GM23248 (cell line): ENCODE results near the gene ISG15. TPM values are rescaled to one million over a fixed set of nuclear protein-coding genes. Genes with fewer than 3 reads are reported as not detected.

Source experiments
- DNase-seq: peaks from one replicate; pipeline ENCODE4 v3.0.0-alpha.2; 2015
- H2AFZ ChIP-seq: fragments of 200-600 bp; sonication (generic); 2 replicates; pipeline ENCODE4 v1.6.1; 2016; ENCODE audit warnings: antibody characterized with exemption
- H3F3A ChIP-seq: fragments of 200-600 bp; sonication (generic); 2 replicates; pipeline ENCODE4 v1.6.1; 2016; ENCODE audit warnings: mild to moderate bottlenecking, antibody characterized with exemption, mixed run types; ENCODE audit not compliant: insufficient read depth
- H3K27ac ChIP-seq: fragments of 200-600 bp; sonication (generic); 2 replicates; pipeline ENCODE4 v1.5.1; 2016; ENCODE audit warnings: mild to moderate bottlenecking
- H3K27me3 ChIP-seq: fragments of 200-600 bp; sonication (generic); replicated peaks from 2 replicates; pipeline ENCODE4 v1.6.1; 2016; ENCODE audit warnings: mild to moderate bottlenecking; ENCODE audit not compliant: insufficient read depth
- H3K36me3 ChIP-seq: fragments of 200-600 bp; sonication (generic); 2 replicates; pipeline ENCODE4 v1.6.1; 2016; ENCODE audit warnings: low read depth, mild to moderate bottlenecking
- H3K4me1 ChIP-seq: fragments of 200-600 bp; sonication (generic); 2 replicates; pipeline ENCODE4 v1.6.1; 2016; ENCODE audit warnings: mild to moderate bottlenecking; ENCODE audit not compliant: insufficient read depth
- H3K4me2 ChIP-seq: fragments of 200-600 bp; sonication (generic); one replicate; pipeline ENCODE4 v1.6.1; 2016; ENCODE audit warnings: mild to moderate bottlenecking; ENCODE audit not compliant: unreplicated experiment
- H3K4me3 ChIP-seq: fragments of 200-600 bp; sonication (generic); 2 replicates; pipeline ENCODE4 v1.5.1; 2016; ENCODE audit warnings: mild to moderate bottlenecking
- H3K79me2 ChIP-seq: fragments of 200-600 bp; sonication (generic); 2 replicates; pipeline ENCODE4 v1.6.1; 2016; ENCODE audit warnings: mild to moderate bottlenecking; ENCODE audit not compliant: insufficient read depth
- H3K9ac ChIP-seq: fragments of 200-600 bp; sonication (generic); 2 replicates; pipeline ENCODE4 v1.6.1; 2016; ENCODE audit warnings: mild to moderate bottlenecking
- H3K9me2 ChIP-seq: fragments of 200-600 bp; sonication (generic); 2 replicates; pipeline ENCODE4 v1.6.1; 2016; ENCODE audit warnings: mixed run types, mild to moderate bottlenecking, moderate library complexity; ENCODE audit not compliant: insufficient read depth
- H3K9me3 ChIP-seq: fragments of 200-600 bp; sonication (generic); one replicate; pipeline ENCODE4 v1.6.1; 2017; ENCODE audit warnings: low read depth
- H4K20me1 ChIP-seq: fragments of 200-600 bp; sonication (generic); 2 replicates; pipeline ENCODE4 v1.6.0; 2016; ENCODE audit not compliant: insufficient read depth
- EZH2 ChIP-seq: fragments of 200-600 bp; sonication (generic); IDR thresholded peaks from 2 replicates; pipeline ENCODE4 v1.6.1; 2018; ENCODE audit warnings: antibody characterized with exemption, mild to moderate bottlenecking; ENCODE audit not compliant: insufficient read depth, poor library complexity, severe bottlenecking
- EZH2phosphoT487 ChIP-seq: fragments of 200-600 bp; sonication (generic); IDR thresholded peaks from 2 replicates; pipeline ENCODE4 v1.6.1; 2018; ENCODE audit warnings: antibody characterized with exemption, moderate library complexity, mild to moderate bottlenecking, low read depth; ENCODE audit not compliant: insufficient read depth
- whole genome bisulfite sequencing, 2 experiments: methylation state at CpG; one replicate each; pipeline ENCODE4 v1.1.6; 2015 to 2017; ENCODE audit warnings: low lambda C conversion rate in 2 of 2, low coverage in 1 of 2; ENCODE audit errors: missing lambda C conversion rate in 2 of 2; 5-methylcytosine and 5-hydroxymethylcytosine counted together
- in situ Hi-C: fragments of 300-500 bp; cut with MboI; formaldehyde crosslinking; loops from 2 replicates; pipeline ENCODE4 v1.15.0; 2020
- polyA plus RNA-seq: library from polyadenylated mRNA; unstranded; fragments of >200 nt; fragmentation: Nextera tagmentation; extraction: Ambion mirVana; gene quantifications from 2 replicates; pipeline ENCODE4 v1.2.1, GENCODE V29; 2016
- total RNA-seq: library from RNA; depleted of rRNA; stranded (reverse); fragments of >200 nt; shearing (Covaris generic); gene quantifications from 2 replicates; pipeline ENCODE4 v1.2.3, GENCODE V29; 2014

The ISG15 gene
- total and polyA plus RNA-seq, 2 experiments from 2014 or later: 41.2 to 77.0 TPM

DNA sequence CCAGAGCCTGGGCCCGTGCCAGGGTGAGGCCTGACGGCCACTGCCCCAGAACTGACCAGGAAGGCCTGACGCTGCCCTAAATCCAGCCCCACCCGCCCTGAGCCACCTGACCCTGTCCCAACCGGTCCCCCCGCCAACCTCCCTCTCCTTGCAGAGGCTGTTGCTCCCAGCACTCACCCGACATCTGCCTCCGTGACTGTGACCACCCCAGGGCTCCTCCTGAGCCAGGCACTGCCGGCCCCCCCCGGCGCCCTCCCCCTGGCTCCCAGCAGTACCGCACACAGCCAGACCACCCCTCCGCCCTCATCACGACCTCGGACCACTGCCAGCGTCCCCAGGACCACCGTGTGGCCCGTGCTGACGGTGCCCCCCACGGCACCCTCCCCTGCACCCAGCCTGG is 32.9 kb downstream of the ISG15 start:
- no peaks in the 10 kb centered on the region for H4K20me1 ChIP-seq
- in situ Hi-C loops: no loop called here
- no peak overlapping the region for H2AFZ ChIP-seq
- H3K36me3 ChIP-seq: no peaks in the 10 kb centered on the region
- no peaks in the 10 kb centered on the region for H3K9me2 ChIP-seq
- no peaks in the 10 kb centered on the region for H3K27me3 ChIP-seq
- H3K27ac ChIP-seq: no peak overlapping the region
- no peaks in the 10 kb centered on the region for H3K9me3 ChIP-seq
- TF ChIP-seq EZH2phosphoT487 (no peak), EZH2 (no peak)
- H3K9ac ChIP-seq: no peak overlapping the region
- H3K4me2 ChIP-seq: no peak overlapping the region
- DNase-seq: no peak
- no peaks in the 10 kb centered on the region for H3F3A ChIP-seq
- H3K79me2 ChIP-seq: no peaks in the 10 kb centered on the region
- WGBS, 2 experiments: 95 to 96% methylated on average over 5 to 19 of the region's 20 CpGs
- H3K4me3 ChIP-seq: no peak overlapping the region
- H3K4me1 ChIP-seq: no peaks in the 10 kb centered on the region

DNA sequence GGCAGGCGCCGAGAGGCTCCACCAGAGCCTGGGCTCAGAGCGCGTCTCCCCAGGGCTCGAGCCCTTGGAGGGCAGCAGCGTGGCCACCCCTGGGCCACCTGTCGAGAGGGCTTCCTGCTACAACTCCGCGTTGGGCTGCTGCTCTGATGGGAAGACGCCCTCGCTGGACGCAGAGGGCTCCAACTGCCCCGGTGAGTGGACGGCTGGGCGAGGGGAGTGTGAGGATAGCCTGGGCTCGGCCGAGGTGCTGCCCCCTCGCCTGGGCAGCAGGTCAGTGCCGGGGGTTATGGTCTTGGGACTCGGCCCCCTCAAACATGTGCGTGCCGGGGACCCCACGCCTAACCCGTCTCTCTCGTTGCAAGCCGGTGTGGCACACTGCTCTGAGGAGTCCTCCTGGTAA is 33.5 kb downstream of the ISG15 start:
- in situ Hi-C loops: no loop called here
- Histone ChIP-seq H3K27me3 (no peaks in the 10 kb centered on the region), H3F3A (no peaks in the 10 kb centered on the region), H3K4me1 (no peaks in the 10 kb centered on the region), H3K79me2 (no peaks in the 10 kb centered on the region), H3K27ac (no peak overlapping the region), H3K4me2 (no peak overlapping the region), H2AFZ (no peak overlapping the region), H3K9me2 (no peaks in the 10 kb centered on the region), H3K4me3 (no peak overlapping the region), H3K36me3 (no peaks in the 10 kb centered on the region), H4K20me1 (no peaks in the 10 kb centered on the region), H3K9ac (no peak overlapping the region), H3K9me3 (no peaks in the 10 kb centered on the region)
- DNase-seq: no peak
- WGBS, 2 experiments: 94 to 98% methylated on average over 19 to 26 of the region's 26 CpGs
- no peak for TF ChIP-seq EZH2
- TF ChIP-seq EZH2phosphoT487: no peak

DNA sequence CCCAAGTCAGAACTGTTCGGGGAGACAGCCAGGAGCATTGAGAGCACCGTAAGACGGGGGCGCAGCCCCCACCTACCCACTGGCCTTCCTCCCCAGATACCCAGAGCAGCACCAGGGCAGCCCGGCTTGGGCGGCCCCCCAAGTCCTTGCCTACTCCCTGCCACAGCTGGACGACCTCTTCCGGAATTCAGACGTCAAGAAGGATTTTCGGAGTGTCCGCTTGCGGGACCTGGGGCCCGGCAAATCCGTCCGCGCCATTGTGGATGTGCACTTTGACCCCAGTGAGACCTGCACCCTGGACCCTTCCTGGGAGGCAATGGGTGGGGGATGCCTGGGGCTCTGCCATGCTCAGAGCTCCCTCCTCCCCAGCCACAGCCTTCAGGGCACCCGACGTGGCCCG is 34.1 kb downstream of the ISG15 start:
- H3K9me2 ChIP-seq: no peaks in the 10 kb centered on the region
- H3K4me3 ChIP-seq: no peak overlapping the region
- no peaks in the 10 kb centered on the region for H3K79me2 ChIP-seq
- H3K4me2 ChIP-seq: no peak overlapping the region
- H3K36me3 ChIP-seq: no peaks in the 10 kb centered on the region
- WGBS, 2 experiments: 97% methylated on average over 19 of the region's 19 CpGs
- H3K9me3 ChIP-seq: no peaks in the 10 kb centered on the region
- no peak overlapping the region for H3K9ac ChIP-seq
- no peak overlapping the region for H3K27ac ChIP-seq
- no peaks in the 10 kb centered on the region for H3F3A ChIP-seq
- TF ChIP-seq EZH2 (no peak), EZH2phosphoT487 (no peak)
- no peak for DNase-seq
- no peaks in the 10 kb centered on the region for H3K4me1 ChIP-seq
- H3K27me3 ChIP-seq: no peaks in the 10 kb centered on the region
- in situ Hi-C loops: no loop called here
- no peaks in the 10 kb centered on the region for H4K20me1 ChIP-seq
- no peak overlapping the region for H2AFZ ChIP-seq

DNA sequence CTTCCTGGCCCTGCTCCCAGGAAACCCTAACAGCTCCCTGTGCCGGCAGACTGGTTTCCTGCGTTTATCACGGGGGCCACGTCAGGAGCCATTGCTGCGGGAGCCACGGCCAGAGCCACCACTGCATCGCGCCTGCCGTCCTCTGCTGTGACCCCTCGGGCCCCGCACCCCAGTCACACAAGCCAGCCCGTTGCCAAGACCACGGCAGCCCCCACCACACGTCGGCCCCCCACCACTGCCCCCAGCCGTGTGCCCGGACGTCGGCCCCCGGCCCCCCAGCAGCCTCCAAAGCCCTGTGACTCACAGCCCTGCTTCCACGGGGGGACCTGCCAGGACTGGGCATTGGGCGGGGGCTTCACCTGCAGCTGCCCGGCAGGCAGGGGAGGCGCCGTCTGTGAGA is 34.7 kb downstream of the ISG15 start:
- Histone ChIP-seq H2AFZ (no peak overlapping the region), H3K36me3 (no peaks in the 10 kb centered on the region), H3F3A (no peaks in the 10 kb centered on the region), H4K20me1 (no peaks in the 10 kb centered on the region), H3K9me2 (no peaks in the 10 kb centered on the region), H3K9me3 (no peaks in the 10 kb centered on the region), H3K9ac (no peak overlapping the region), H3K4me1 (no peaks in the 10 kb centered on the region), H3K79me2 (no peaks in the 10 kb centered on the region), H3K4me3 (no peak overlapping the region), H3K4me2 (no peak overlapping the region), H3K27me3 (no peaks in the 10 kb centered on the region), H3K27ac (no peak overlapping the region)
- no peak for TF ChIP-seq EZH2
- TF ChIP-seq EZH2phosphoT487: no peak
- no peak for DNase-seq
- in situ Hi-C loops: no loop called here
- 93 to 94% methylated on average over 10 to 25 of the region's 25 CpGs for WGBS, 2 experiments

- Histone ChIP-seq H3K9ac (no peak overlapping the region), H3K27ac (no peak overlapping the region), H3K36me3 (no peaks in the 10 kb centered on the region), H3K79me2 (no peaks in the 10 kb centered on the region), H3K4me1 (no peaks in the 10 kb centered on the region), H4K20me1 (no peaks in the 10 kb centered on the region), H3K27me3 (no peaks in the 10 kb centered on the region), H3K4me2 (no peak overlapping the region), H2AFZ (no peak overlapping the region), H3K9me2 (no peaks in the 10 kb centered on the region), H3F3A (no peaks in the 10 kb centered on the region), H3K4me3 (no peak overlapping the region), H3K9me3 (no peaks in the 10 kb centered on the region)
- TF ChIP-seq EZH2phosphoT487: no peak
- no peak for TF ChIP-seq EZH2
- in situ Hi-C loops: no loop called here
- DNase-seq: no peak
- WGBS, 2 experiments: 81 to 88% methylated on average over 12 to 27 of the region's 28 CpGs
Measured at GRCh38 chr1:1048765-1049164, 35.5 kb downstream of the ISG15 start.
